Adrenal gland (tissue), 12 donors: ENCODE measurements around the gene PTPRN2. TPM values are rescaled to one million over a fixed set of nuclear protein-coding genes. Genes with fewer than 3 reads are reported as not detected.

Source experiments
- DNase-seq, 7 donors: peaks; one replicate each; pipeline ENCODE4 v3.0.0-alpha.2; 2019 to 2020
- H3K27ac ChIP-seq, 5 donors: fragments of 200-600 bp; sonication (generic) in 4 of 5; 1 replicate in 3 of 5; 2 replicates in 2 of 5; pipeline versions ENCODE4 v1.5.1 to v1.8.0; 2016 to 2020; ENCODE audit warnings: mild to moderate bottlenecking in 1 of 5
- H3K27me3 ChIP-seq: fragments of 200-600 bp; 2 replicates; pipeline ENCODE4 v1.8.0; 2021
- H3K36me3 ChIP-seq, 2 donors: fragments of 200-600 bp; replicated peaks in 1 of 2; 1 replicate in 1 of 2; 2 replicates in 1 of 2; pipeline versions ENCODE4 v1.5.1 to v1.8.0; 2018 to 2022
- H3K4me1 ChIP-seq, 2 donors: fragments of 200-600 bp; replicated peaks in 1 of 2; 1 replicate in 1 of 2; 2 replicates in 1 of 2; pipeline versions ENCODE4 v1.5.1 to v1.8.0; 2018 to 2021
- H3K4me3 ChIP-seq, 4 donors: fragments of 200-600 bp; sonication (generic) in 3 of 4; one replicate each; pipeline ENCODE4 v1.5.1; 2016 to 2018
- H3K9me3 ChIP-seq, 3 donors: fragments of 200-600 bp; sonication (generic) in 1 of 3; replicated peaks in 1 of 3; 1 replicate in 2 of 3; 2 replicates in 1 of 3; pipeline versions ENCODE4 v1.5.1 to v1.8.0; 2016 to 2021
- POLR2A ChIP-seq, 2 donors: fragments of 450-650 bp; IDR thresholded peaks; one replicate each; pipeline ENCODE4 v1.6.1; 2017; ENCODE audit warnings: antibody characterized with exemption in 2 of 2, mild to moderate bottlenecking in 2 of 2, moderate library complexity in 1 of 2
- WGBS, 4 donors: extraction: QIAGEN DNeasy Blood & Tissue Kit in 2 of 4; methylation state at CpG; one replicate each; pipeline versions ENCODE4 v1.1.5 to v1.1.7; 2013 to 2017; 5-methylcytosine and 5-hydroxymethylcytosine counted together
- intact Hi-C, 2 donors: fragments of 100-400 bp; cut with DNase I; formaldehyde crosslinking; loops; one replicate each; pipeline versions ENCODE4 v1.14.1 to v1.15.0; 2022 to 2023
- polyA plus RNA-seq, 3 donors: library from polyadenylated mRNA; stranded (reverse); fragments of 200-250 nt in 2 of 3; fragments of 350-450 nt in 1 of 3; fragmentation: Illumina TruSeq in 1 of 3; extraction: RNeasy Lipid Tissue Mini Kit (QIAGEN cat#74804) in 1 of 3; gene quantifications; one replicate each; pipeline ENCODE4 v1.2.3, GENCODE V29; 2013 to 2014
- total RNA-seq, 9 donors: library from RNA; depleted of rRNA in 4 of 9; stranded (reverse); fragments of >200 nt in 4 of 9; fragments of 120-200 nt in 1 of 9; fragmentation: NEBNext Ultra II Directional in 1 of 9; extraction: Animal tissue kit (Norgen Biotek cat#: 25700) in 1 of 9; gene quantifications; one replicate each; pipeline versions ENCODE4 v1.1.0 to v1.2.4, GENCODE V29; 2013 to 2023
- TF ChIP-seq, protein P1 (sequence below), 6 experiments: fragments of 450-650 bp in 4 of 6; fragments of 200-600 bp in 2 of 6; sonication (generic) in 1 of 6; IDR thresholded peaks; 1 replicate in 5 of 6; 2 replicates in 1 of 6; pipeline versions ENCODE4 v1.5.1 to v1.8.0; 2016 to 2021; ENCODE audit warnings: antibody characterized with exemption in 6 of 6, mild to moderate bottlenecking in 2 of 6, moderate library complexity in 1 of 6
- donor health status: healthy with polysubstance abuse.
- donor health status: Bipolar disorder and iron deficiency.
- donor health status: DM: yes; HTN: yes; CAD: no.
- donor health status: DM: no; HTN: no; CAD: no.
- donor health status: DM: no; HTN: no; CAD: no.
- donor health status: DM: yes; HTN: yes; CAD: no.

PTPRN2 gene
- total and polyA plus RNA-seq, 12 donors = 2.2 to 16.2 (median 3.4) TPM

GRCh38 chr7:157946398-157947060 is 641.1 kb downstream of the PTPRN2 start:
- 89 to 95% (median 91%) methylated on average over 9 of the region's 9 CpGs for WGBS, 4 donors
- no peak overlapping the region for H3K27ac ChIP-seq
- H3K27me3 ChIP-seq = no peaks in the 10 kb centered on the region
- no peak overlapping the region for H3K4me3 ChIP-seq
- no peak for DNase-seq
- intact Hi-C loops = no loop called here
- H3K36me3 ChIP-seq = no peaks in the 10 kb centered on the region
- TF ChIP-seq POLR2A (IDR thresholded peaks at IDR 0.05) = no peak
- TF ChIP-seq, protein P1, sequence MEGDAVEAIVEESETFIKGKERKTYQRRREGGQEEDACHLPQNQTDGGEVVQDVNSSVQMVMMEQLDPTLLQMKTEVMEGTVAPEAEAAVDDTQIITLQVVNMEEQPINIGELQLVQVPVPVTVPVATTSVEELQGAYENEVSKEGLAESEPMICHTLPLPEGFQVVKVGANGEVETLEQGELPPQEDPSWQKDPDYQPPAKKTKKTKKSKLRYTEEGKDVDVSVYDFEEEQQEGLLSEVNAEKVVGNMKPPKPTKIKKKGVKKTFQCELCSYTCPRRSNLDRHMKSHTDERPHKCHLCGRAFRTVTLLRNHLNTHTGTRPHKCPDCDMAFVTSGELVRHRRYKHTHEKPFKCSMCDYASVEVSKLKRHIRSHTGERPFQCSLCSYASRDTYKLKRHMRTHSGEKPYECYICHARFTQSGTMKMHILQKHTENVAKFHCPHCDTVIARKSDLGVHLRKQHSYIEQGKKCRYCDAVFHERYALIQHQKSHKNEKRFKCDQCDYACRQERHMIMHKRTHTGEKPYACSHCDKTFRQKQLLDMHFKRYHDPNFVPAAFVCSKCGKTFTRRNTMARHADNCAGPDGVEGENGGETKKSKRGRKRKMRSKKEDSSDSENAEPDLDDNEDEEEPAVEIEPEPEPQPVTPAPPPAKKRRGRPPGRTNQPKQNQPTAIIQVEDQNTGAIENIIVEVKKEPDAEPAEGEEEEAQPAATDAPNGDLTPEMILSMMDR (IDR thresholded peaks at IDR 0.05) = no peak
- no peaks in the 10 kb centered on the region for H3K4me1 ChIP-seq
- H3K9me3 ChIP-seq = peaks cover 0 to 6% (median 0%) of the 10 kb centered on the region in 3 donors

GRCh38 chr7:157945401-157945800 is 642.2 kb downstream of the PTPRN2 start:
- intact Hi-C loops = no loop called here
- no peak for DNase-seq
- Histone ChIP-seq H3K27me3 (no peaks in the 10 kb centered on the region), H3K9me3 (peaks cover 0 to 6% (median 0%) of the 10 kb centered on the region in 3 donors), H3K4me3 (no peak overlapping the region), H3K4me1 (no peaks in the 10 kb centered on the region), H3K36me3 (no peaks in the 10 kb centered on the region), H3K27ac (no peak overlapping the region)
- TF ChIP-seq POLR2A (IDR thresholded peaks at IDR 0.05) = no peak
- TF ChIP-seq, protein P1 (IDR thresholded peaks at IDR 0.05) = no peak
- 88 to 91% (median 90%) methylated on average over 18 to 19 of the region's 19 CpGs for whole genome bisulfite sequencing, 4 donors

- intact Hi-C loops = no loop called here
- no peak for DNase-seq
- Histone ChIP-seq H3K27ac (no peak overlapping the region), H3K27me3 (no peaks in the 10 kb centered on the region), H3K36me3 (no peaks in the 10 kb centered on the region), H3K9me3 (peaks cover 0 to 6% (median 0%) of the 10 kb centered on the region in 3 donors), H3K4me1 (no peaks in the 10 kb centered on the region), H3K4me3 (no peak overlapping the region)
- TF ChIP-seq POLR2A (IDR thresholded peaks at IDR 0.05) = no peak
- TF ChIP-seq, protein P1 (IDR thresholded peaks at IDR 0.05) = no peak
- WGBS, 4 donors = 79 to 89% (median 84%) methylated on average over 7 to 10 of the region's 10 CpGs
These were observed 642.8 kb downstream of the PTPRN2 start for GRCh38 chr7:157944734-157945291.

GRCh38 chr7:157944051-157944450 is 643.6 kb downstream of the PTPRN2 start:
- Histone ChIP-seq H3K9me3 (peaks cover 0 to 6% (median 0%) of the 10 kb centered on the region in 3 donors), H3K27ac (no peak overlapping the region), H3K36me3 (no peaks in the 10 kb centered on the region), H3K4me1 (no peaks in the 10 kb centered on the region), H3K27me3 (no peaks in the 10 kb centered on the region), H3K4me3 (no peak overlapping the region)
- no peak for DNase-seq
- WGBS, 4 donors = 88 to 92% (median 89%) methylated on average over 14 of the region's 14 CpGs
- TF ChIP-seq, protein P1 (IDR thresholded peaks at IDR 0.05) = no peak
- intact Hi-C loops = no loop called here
